Measurements from ENCODE around the gene LRP8. TPM values are rescaled to one million over a fixed set of nuclear protein-coding genes. Genes with fewer than 3 reads are reported as not detected.

The LRP8 gene
- total and polyA plus RNA-seq, 2 experiments from 2014 or later = 2.4 to 2.7 TPM

- Histone ChIP-seq H3K4me2 (peak overlapping the region; percentile 88), H3K79me2 (peaks cover 30% of the 10 kb centered on the region), H3K27me3 (no peaks in the 10 kb centered on the region), H3K4me3 (peak overlapping the region; percentile 63), H3K4me1 (ENCODE audit: insufficient read depth) (peaks cover 17% of the 10 kb centered on the region), H3K9me2 (replicated peaks; ENCODE audit: insufficient read depth) (no peaks in the 10 kb centered on the region), H3K36me3 (replicated peaks; ENCODE audit: insufficient read depth, low read depth) (no peaks in the 10 kb centered on the region), H4K20me1 (ENCODE audit: insufficient read depth, poor library complexity, severe bottlenecking) (no peaks in the 10 kb centered on the region), H2AFZ (peak overlapping the region; percentile 75), H3K9me3 (ENCODE audit: low read depth) (no peaks in the 10 kb centered on the region), H3K27ac (peak overlapping the region; percentile 82)
- TF ChIP-seq CTCF (IDR thresholded peaks at IDR 0.05; ENCODE audit: poor library complexity) (no peak), EZH2phosphoT487 (IDR thresholded peaks at IDR 0.05; ENCODE audit: low read depth, severe bottlenecking, unreplicated experiment) (no peak), EZH2 (IDR thresholded peaks at IDR 0.05; ENCODE audit: borderline replicate concordance) (no peak)
- WGBS (ENCODE audit: low lambda C conversion rate, missing lambda C conversion rate) = 57% methylated on average over 8 of the region's 8 CpGs
- no peak for DNase-seq (ENCODE audit: low spot score)
These were observed 90.2 kb downstream of the LRP8 start for GRCh38 chr1:53237638-53238037.

GRCh38 chr1:53220962-53221286 lies 106.9 kb downstream of the LRP8 start:
- Histone ChIP-seq H2AFZ (peak overlapping the region; percentile 35), H3K36me3 (replicated peaks; ENCODE audit: insufficient read depth, low read depth) (no peaks in the 10 kb centered on the region), H3K9me3 (ENCODE audit: low read depth) (no peaks in the 10 kb centered on the region), H3K4me3 (peak overlapping the region; percentile 72), H3K27me3 (no peaks in the 10 kb centered on the region), H3K79me2 (peaks cover 15% of the 10 kb centered on the region), H3K27ac (peak overlapping the region; percentile 98), H3K4me2 (peak overlapping the region; percentile 80), H3K9me2 (replicated peaks; ENCODE audit: insufficient read depth) (no peaks in the 10 kb centered on the region), H4K20me1 (ENCODE audit: insufficient read depth, poor library complexity, severe bottlenecking) (no peaks in the 10 kb centered on the region), H3K4me1 (ENCODE audit: insufficient read depth) (peaks cover 12% of the 10 kb centered on the region)
- TF ChIP-seq CTCF (IDR thresholded peaks at IDR 0.05; ENCODE audit: poor library complexity) = no peak
- no peak for TF ChIP-seq EZH2 (IDR thresholded peaks at IDR 0.05; ENCODE audit: borderline replicate concordance)
- TF ChIP-seq EZH2phosphoT487 (IDR thresholded peaks at IDR 0.05; ENCODE audit: low read depth, severe bottlenecking, unreplicated experiment) = no peak
- WGBS (ENCODE audit: low lambda C conversion rate, missing lambda C conversion rate) = 71% methylated on average over 3 of the region's 3 CpGs
- DNase-seq (ENCODE audit: low spot score) = no peak

DNA sequence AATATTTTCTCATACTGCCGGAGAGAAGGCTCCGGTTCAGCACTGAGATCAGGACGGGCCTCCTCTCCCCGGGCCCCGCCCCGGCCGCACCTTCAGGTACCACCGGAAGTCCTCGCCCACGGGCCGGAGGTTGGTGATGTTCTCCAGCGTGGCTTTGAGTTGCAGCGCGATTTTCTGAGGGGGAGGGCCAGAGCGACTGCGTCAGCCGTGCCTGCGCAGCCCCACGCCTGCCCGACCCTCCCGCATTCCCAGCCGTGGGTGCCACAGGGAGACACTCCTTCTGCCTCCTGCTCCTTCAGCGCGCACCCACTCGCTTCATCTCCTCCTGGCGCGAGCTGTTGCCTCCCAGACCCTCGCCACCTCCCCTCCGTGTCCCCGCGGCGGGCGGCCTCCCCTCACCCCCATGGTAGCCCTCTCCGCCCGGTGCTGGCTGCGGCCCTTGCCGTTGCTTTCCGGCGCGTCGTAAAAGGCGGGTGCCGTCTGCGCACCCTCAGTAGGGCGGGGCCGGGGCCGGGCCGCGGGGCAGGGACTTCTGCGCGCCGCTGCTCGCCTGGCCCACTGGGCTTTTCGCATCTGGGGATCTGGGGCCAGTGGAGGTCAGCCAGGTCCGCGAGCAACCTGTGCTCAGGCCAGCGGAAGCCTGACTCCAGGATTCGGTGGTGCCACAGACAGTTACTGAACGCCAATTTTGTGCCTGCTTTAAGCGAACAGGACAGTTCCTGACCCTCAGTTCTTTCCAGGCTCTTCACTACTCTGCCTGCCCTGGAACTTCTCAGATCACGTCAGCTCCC lies 107.5 kb downstream of the LRP8 start, which contains the start of gene CZIB:
Gene CZIB (minus strand): TSS at position 464 of the 791 bp plus-strand sequence. CDS start 59 bp downstream, at position 405.
- peak within 1 kb of the TSS; percentile 45 for H2AFZ ChIP-seq
- peaks cover 12% of the 10 kb centered on the region for H3K4me1 ChIP-seq (ENCODE audit: insufficient read depth)
- H3K79me2 ChIP-seq = peaks cover 15% of the 10 kb centered on the region
- H3K36me3 ChIP-seq (replicated peaks; ENCODE audit: insufficient read depth, low read depth) = no peaks in the 10 kb centered on the region
- H3K27me3 ChIP-seq = no peaks in the 10 kb centered on the region
- peak; percentile 97 for DNase-seq (ENCODE audit: low spot score)
- no peaks in the 10 kb centered on the region for H4K20me1 ChIP-seq (ENCODE audit: insufficient read depth, poor library complexity, severe bottlenecking)
- H3K9me2 ChIP-seq (replicated peaks; ENCODE audit: insufficient read depth) = no peaks in the 10 kb centered on the region
- peak within 1 kb of the TSS; percentile 80 for H3K4me2 ChIP-seq
- no peaks in the 10 kb centered on the region for H3K9me3 ChIP-seq (ENCODE audit: low read depth)
- H3K4me3 ChIP-seq = peak within 1 kb of the TSS; percentile 72
- under 1% methylated on average over 54 of the region's 61 CpGs for WGBS (ENCODE audit: low lambda C conversion rate, missing lambda C conversion rate)
- TF ChIP-seq CTCF (IDR thresholded peaks at IDR 0.05; ENCODE audit: poor library complexity) = no peak
- TF ChIP-seq EZH2 (IDR thresholded peaks at IDR 0.05; ENCODE audit: borderline replicate concordance) = no peak
- no peak for TF ChIP-seq EZH2phosphoT487 (IDR thresholded peaks at IDR 0.05; ENCODE audit: low read depth, severe bottlenecking, unreplicated experiment)
- H3K27ac ChIP-seq = peak within 1 kb of the TSS; percentile 98

All from hepatocyte (in vitro differentiated cells).